Measurements from ENCODE around the gene CDHR1. TPM values are rescaled to one million over a fixed set of nuclear protein-coding genes. Genes with fewer than 3 reads are reported as not detected.

The CDHR1 gene
- total and polyA plus RNA-seq, 11 donors, result 0.07 to 1.3 (median 0.35) TPM; not detected in 1

DNA sequence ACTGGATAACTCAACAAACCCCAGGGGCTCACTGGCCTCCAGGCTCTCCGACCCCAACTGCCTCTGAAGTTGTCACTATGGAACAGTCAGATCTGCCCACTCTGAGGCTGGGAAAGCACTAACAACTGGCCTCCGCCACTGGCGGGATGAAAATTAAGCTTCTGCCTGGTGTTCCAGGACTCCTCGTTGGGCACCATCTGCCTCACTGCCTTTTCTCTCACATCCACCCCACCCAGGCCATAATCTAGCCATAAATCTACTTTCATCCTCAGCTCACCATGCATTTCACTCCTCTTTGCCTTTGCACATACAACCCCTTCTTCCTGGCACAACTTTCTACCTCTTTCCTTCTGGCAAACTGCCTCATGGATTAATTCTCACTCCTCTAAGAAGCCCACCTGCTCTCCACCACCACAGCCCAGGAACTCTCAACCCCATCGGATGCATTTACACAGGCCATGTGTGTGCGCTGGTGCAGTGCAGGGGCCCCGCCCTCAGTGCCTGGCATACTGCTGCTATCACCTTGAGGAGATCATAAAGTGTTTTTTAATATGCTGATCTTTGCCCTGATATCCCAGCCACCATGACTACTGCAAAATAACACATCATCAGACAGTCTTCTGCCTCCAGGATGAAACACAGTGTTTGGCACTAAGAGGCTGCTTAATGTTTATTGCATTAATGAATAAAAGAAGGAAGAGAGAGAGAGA lies 4.0 kb downstream of the CDHR1 start:
- ATAC-seq (no peak), DNase-seq (no peak)
- intact Hi-C loops (cut with DNase I), result loop anchor here in 1 of 10 donors (5.0 kb wide), 1 partner anchor 46 kb away; no protein-coding TSS in a partner anchor
- Histone ChIP-seq H3K36me3 (no peaks in the 10 kb centered on the region), H3K4me1 (peaks cover 0 to 26% (median 8%) of the 10 kb centered on the region in 12 donors), H3K4me3 (no peak overlapping the region), H3K9me3 (no peaks in the 10 kb centered on the region), H3K27me3 (peaks cover 5 to 41% (median 21%) of the 10 kb centered on the region in 9 donors), H3K27ac (no peak overlapping the region)
- 82 to 89% (median 86%) methylated on average over 7 of the region's 7 CpGs for WGBS, 4 donors
- TF ChIP-seq POLR2A (IDR thresholded peaks at IDR 0.05), result no peak
- TF ChIP-seq, protein P1, sequence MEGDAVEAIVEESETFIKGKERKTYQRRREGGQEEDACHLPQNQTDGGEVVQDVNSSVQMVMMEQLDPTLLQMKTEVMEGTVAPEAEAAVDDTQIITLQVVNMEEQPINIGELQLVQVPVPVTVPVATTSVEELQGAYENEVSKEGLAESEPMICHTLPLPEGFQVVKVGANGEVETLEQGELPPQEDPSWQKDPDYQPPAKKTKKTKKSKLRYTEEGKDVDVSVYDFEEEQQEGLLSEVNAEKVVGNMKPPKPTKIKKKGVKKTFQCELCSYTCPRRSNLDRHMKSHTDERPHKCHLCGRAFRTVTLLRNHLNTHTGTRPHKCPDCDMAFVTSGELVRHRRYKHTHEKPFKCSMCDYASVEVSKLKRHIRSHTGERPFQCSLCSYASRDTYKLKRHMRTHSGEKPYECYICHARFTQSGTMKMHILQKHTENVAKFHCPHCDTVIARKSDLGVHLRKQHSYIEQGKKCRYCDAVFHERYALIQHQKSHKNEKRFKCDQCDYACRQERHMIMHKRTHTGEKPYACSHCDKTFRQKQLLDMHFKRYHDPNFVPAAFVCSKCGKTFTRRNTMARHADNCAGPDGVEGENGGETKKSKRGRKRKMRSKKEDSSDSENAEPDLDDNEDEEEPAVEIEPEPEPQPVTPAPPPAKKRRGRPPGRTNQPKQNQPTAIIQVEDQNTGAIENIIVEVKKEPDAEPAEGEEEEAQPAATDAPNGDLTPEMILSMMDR (IDR thresholded peaks at IDR 0.05), result no peak

DNA sequence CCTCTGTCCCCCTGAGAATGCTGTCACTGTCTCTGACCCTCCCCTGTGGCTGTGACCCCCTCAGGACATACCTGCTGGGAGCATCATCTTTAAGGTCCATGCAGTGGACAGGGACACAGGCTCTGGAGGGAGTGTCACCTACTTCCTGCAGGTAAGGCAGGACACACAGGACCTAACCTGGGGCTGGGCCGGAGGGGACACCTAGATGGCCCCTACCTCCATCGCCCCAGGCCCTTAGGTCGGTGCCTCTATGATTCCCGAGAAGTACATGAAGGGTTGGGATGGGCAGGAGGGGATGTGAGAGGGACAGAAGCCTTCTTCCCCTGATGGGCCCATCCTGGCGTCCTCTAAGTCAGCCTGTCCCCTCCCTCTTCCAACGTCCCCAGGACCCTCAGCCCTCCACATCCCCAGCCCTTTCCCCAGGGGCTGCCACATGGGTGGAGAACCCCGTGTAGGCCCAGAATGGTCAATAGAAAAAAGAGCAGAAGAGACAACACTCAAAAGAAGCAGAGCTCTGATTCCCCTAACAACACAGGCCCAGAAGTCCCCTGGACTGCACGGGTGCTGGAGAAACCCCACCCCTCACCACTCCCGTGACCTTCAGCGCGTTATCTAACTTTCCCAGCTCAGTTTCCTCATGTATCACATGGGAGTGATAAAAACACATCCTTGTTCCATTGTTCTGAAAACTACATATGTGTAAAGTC lies 6.4 kb downstream of the CDHR1 start:
- peaks cover 0 to 8% (median 0%) of the 10 kb centered on the region in 12 donors for H3K4me1 ChIP-seq
- no peak for ATAC-seq
- WGBS, 4 donors, result 59 to 62% (median 59%) methylated on average over 11 of the region's 11 CpGs
- no peak for DNase-seq
- H3K27me3 ChIP-seq, result peaks cover 0 to 17% (median 3%) of the 10 kb centered on the region in 9 donors
- H3K9me3 ChIP-seq, result no peaks in the 10 kb centered on the region
- no peak overlapping the region for H3K27ac ChIP-seq
- H3K4me3 ChIP-seq, result no peak overlapping the region
- intact Hi-C loops (cut with DNase I), result loop anchor here in 1 of 10 donors (5.0 kb wide), 1 partner anchor 48 kb away; no protein-coding TSS in a partner anchor
- H3K36me3 ChIP-seq, result no peaks in the 10 kb centered on the region
- TF ChIP-seq POLR2A (IDR thresholded peaks at IDR 0.05), result no peak
- TF ChIP-seq, protein P1 (IDR thresholded peaks at IDR 0.05), result no peak

DNA sequence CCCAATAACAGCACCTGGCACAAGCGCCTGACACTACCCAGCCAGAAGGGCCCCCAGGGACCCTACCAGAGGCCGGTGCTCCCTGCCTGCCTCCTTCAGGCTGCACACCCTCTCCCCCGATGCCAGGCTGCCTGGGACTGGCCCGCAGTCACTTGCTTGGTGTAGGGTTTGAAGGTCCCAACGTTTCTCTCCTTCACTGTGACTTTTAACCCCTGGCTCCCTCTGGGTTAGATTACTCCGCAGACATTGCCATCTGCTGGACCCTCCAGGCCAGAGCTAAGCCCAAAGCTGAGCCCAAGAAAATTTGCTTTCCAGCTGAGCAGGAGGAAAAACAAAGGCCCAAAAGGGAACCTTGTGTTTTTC lies 6.9 kb downstream of the CDHR1 start:
- intact Hi-C loops (cut with DNase I), result loop anchor here in 1 of 10 donors (5.0 kb wide), 1 partner anchor 49 kb away; no protein-coding TSS in a partner anchor
- WGBS, 4 donors, result 40 to 49% (median 47%) methylated on average over 6 of the region's 6 CpGs
- H3K4me1 ChIP-seq, result peaks cover 0 to 8% (median 0%) of the 10 kb centered on the region in 12 donors

More for the DNA sequence above, 6.9 kb downstream of the CDHR1 start:
- TF ChIP-seq POLR2A (IDR thresholded peaks at IDR 0.05), result no peak
- TF ChIP-seq, protein P1 (IDR thresholded peaks at IDR 0.05), result no peak
- H3K36me3 ChIP-seq, result no peaks in the 10 kb centered on the region
- no peak for ATAC-seq
- no peak for DNase-seq
- H3K27ac ChIP-seq, result no peak overlapping the region
- H3K4me3 ChIP-seq, result no peak overlapping the region
- no peaks in the 10 kb centered on the region for H3K9me3 ChIP-seq
- peaks cover 0 to 12% (median 0%) of the 10 kb centered on the region in 9 donors for H3K27me3 ChIP-seq

All from heart left ventricle (tissue), 16 donors.